Esophagus (tissue), 2 donors: Measurements from ENCODE around the gene COG5. TPM values are rescaled to one million over a fixed set of nuclear protein-coding genes. Genes with fewer than 3 reads are reported as not detected.

Source experiments
- H3K27ac ChIP-seq, 2 donors: one replicate each; pipeline ENCODE4 v1.5.1; 2013; ENCODE audit warnings: low read depth in 2 of 2, mild to moderate bottlenecking in 2 of 2, inconsistent platforms in 1 of 2, low read length in 1 of 2, moderate library complexity in 1 of 2
- H3K27me3 ChIP-seq, 2 donors: one replicate each; pipeline ENCODE4 v1.6.1; 2013; ENCODE audit warnings: low read length in 2 of 2, control low read depth in 1 of 2, mild to moderate bottlenecking in 1 of 2; ENCODE audit not compliant: insufficient read depth in 2 of 2, control insufficient read depth in 1 of 2
- H3K36me3 ChIP-seq, 2 donors: one replicate each; pipeline ENCODE4 v1.6.1; 2013; ENCODE audit warnings: low read length in 1 of 2; ENCODE audit not compliant: control insufficient read depth in 2 of 2, insufficient read depth in 2 of 2
- H3K4me1 ChIP-seq, 2 donors: one replicate each; pipeline ENCODE4 v1.6.1; 2013; ENCODE audit warnings: low read length in 1 of 2; ENCODE audit not compliant: control insufficient read depth in 2 of 2, insufficient read depth in 2 of 2
- H3K4me3 ChIP-seq, 2 donors: one replicate each; pipeline ENCODE4 v1.5.1; 2013; ENCODE audit warnings: low read length in 2 of 2, mild to moderate bottlenecking in 2 of 2, low read depth in 1 of 2, moderate library complexity in 1 of 2
- H3K9me3 ChIP-seq, 2 donors: one replicate each; pipeline ENCODE4 v1.6.1; 2013; ENCODE audit warnings: mild to moderate bottlenecking in 2 of 2, low read depth in 1 of 2, low read length in 1 of 2, moderate library complexity in 1 of 2; ENCODE audit not compliant: control insufficient read depth in 2 of 2, insufficient read depth in 1 of 2
- WGBS, 2 donors: extraction: QIAGEN DNeasy Blood & Tissue Kit; methylation state at CpG; one replicate each; pipeline ENCODE4 v1.1.7; 2013; 5-methylcytosine and 5-hydroxymethylcytosine counted together
- polyA plus RNA-seq, 2 donors: library from polyadenylated mRNA; stranded (reverse); fragments of 200-250 nt; gene quantifications; one replicate each; pipeline ENCODE4 v1.2.3, GENCODE V29; 2013
- donor health status: healthy with polysubstance abuse.
- donor health status: Bipolar disorder and iron deficiency.

COG5 gene
- polyA plus RNA-seq, 2 donors, result 4.3 to 7.2 TPM

DNA sequence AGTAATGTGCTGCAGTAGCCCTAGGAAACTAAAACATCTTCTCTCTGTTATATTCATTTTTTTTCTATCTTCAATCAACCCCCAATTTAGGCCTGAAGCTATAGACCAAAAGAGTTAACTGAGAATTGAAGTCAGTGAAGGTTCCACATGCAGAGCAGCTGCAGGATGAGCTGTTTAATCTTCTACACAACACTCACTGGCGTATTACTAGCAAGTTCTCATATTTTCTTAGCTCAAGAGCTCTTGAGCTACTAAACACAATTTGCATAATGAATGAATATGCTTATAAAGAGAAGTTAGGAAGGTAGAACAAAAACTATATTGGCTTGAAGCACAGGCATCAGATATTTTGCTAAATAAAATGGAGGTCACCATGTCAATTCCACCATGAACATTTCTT lies 135.1 kb downstream of the COG5 start:
- Histone ChIP-seq H3K27ac (no peak overlapping the region), H3K36me3 (peaks cover 0 to 2% of the 10 kb centered on the region in 2 donors), H3K27me3 (no peaks in the 10 kb centered on the region), H3K4me3 (no peak overlapping the region), H3K9me3 (no peaks in the 10 kb centered on the region), H3K4me1 (no peaks in the 10 kb centered on the region)
- 94 to 95% methylated on average over 1 of the region's 1 CpG for WGBS, 2 donors

DNA sequence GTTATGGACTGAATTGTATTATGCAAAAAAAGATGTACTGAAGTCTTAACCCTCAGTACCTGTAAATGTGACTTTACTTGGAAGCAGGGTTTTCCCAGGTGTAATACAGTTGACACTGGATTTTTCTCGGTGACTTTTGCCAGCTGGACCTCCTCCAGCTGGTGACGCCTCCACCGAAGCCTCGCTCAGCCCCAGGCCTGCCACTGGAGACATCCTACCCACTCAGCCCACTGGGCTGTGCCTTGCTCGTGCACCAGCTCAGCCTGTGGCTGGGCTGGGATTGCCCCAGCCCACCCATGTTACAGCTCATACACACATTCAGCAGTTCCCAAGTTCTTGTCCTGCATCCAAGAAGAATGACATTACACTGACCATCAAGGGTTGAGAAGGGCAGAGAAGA lies 136.3 kb downstream of the COG5 start:
- Histone ChIP-seq H3K4me3 (no peak overlapping the region), H3K36me3 (peaks cover 0 to 2% of the 10 kb centered on the region in 2 donors), H3K27ac (no peak overlapping the region), H3K9me3 (no peaks in the 10 kb centered on the region), H3K27me3 (no peaks in the 10 kb centered on the region), H3K4me1 (no peaks in the 10 kb centered on the region)
- 68 to 82% methylated on average over 5 of the region's 5 CpGs for WGBS, 2 donors

DNA sequence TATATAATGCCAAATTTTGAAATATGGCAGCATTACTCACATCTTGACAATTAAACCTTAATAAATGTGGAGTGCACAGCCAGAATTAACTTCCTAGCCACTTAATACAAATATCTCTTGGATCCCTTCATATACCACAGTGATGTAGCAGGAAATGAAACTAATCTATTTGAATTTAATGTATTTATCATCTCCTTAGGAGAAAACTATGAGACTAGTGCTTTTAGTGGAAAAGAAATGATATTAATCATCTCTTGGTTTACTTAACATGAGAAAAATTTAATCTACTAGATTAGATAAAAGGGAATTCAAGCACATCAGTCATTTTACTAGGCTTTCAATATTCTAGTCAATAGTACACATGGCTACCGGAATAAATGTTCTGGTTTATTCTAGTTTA lies 149.5 kb downstream of the COG5 start:
- no peaks in the 10 kb centered on the region for H3K27me3 ChIP-seq
- no peaks in the 10 kb centered on the region for H3K36me3 ChIP-seq
- no peak overlapping the region for H3K27ac ChIP-seq
- 89 to 100% methylated on average over 1 of the region's 1 CpG for WGBS, 2 donors
- no peaks in the 10 kb centered on the region for H3K9me3 ChIP-seq
- no peaks in the 10 kb centered on the region for H3K4me1 ChIP-seq
- no peak overlapping the region for H3K4me3 ChIP-seq

GRCh38 chr7:107408349-107408748 lies 155.4 kb downstream of the COG5 start:
- no peak overlapping the region for H3K27ac ChIP-seq

DNA sequence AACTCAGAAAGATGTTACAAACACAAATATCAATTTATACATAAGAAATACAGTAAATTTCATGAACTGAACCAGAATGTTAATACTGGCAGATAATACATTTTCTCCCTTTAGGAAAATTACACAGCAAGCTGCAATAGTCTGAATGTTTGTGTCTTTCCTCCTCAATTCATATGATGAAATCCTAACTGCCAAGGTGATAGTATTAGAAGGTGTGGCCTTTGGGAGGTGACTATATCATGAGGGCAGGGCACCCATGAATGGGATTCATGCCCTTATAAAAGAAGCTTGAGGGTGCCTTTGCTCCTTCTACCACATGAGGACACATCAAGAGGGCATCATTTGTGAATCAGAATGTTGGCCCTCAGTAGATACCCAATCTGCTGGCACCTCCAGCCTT lies 158.2 kb downstream of the COG5 start:
- Histone ChIP-seq H3K4me3 (no peak overlapping the region), H3K27me3 (no peaks in the 10 kb centered on the region), H3K36me3 (no peaks in the 10 kb centered on the region), H3K9me3 (no peaks in the 10 kb centered on the region), H3K4me1 (no peaks in the 10 kb centered on the region), H3K27ac (peak overlapping the region in 1 of 2 donors; percentile 21)

More at GRCh38 chr7:107408349-107408748, 155.4 kb downstream of the COG5 start:
- no peaks in the 10 kb centered on the region for H3K36me3 ChIP-seq
- H3K4me3 ChIP-seq, result no peak overlapping the region
- H3K9me3 ChIP-seq, result no peaks in the 10 kb centered on the region
- no peaks in the 10 kb centered on the region for H3K27me3 ChIP-seq
- no peaks in the 10 kb centered on the region for H3K4me1 ChIP-seq

- Histone ChIP-seq H3K4me3 (no peak overlapping the region), H3K36me3 (no peaks in the 10 kb centered on the region), H3K4me1 (no peaks in the 10 kb centered on the region), H3K27ac (peak overlapping the region in 1 of 2 donors; percentile 34), H3K9me3 (no peaks in the 10 kb centered on the region), H3K27me3 (no peaks in the 10 kb centered on the region)
- 51 to 74% methylated on average over 4 of the region's 4 CpGs for WGBS, 2 donors
These were observed 158.8 kb downstream of the COG5 start for GRCh38 chr7:107404740-107405537.

- 95% methylated on average over 9 of the region's 9 CpGs for WGBS, 2 donors
- no peak overlapping the region for H3K4me3 ChIP-seq
- H3K27ac ChIP-seq, result no peak overlapping the region
- H3K9me3 ChIP-seq, result no peaks in the 10 kb centered on the region
- no peaks in the 10 kb centered on the region for H3K4me1 ChIP-seq
- no peaks in the 10 kb centered on the region for H3K27me3 ChIP-seq
- H3K36me3 ChIP-seq, result no peaks in the 10 kb centered on the region
These were observed 165.6 kb downstream of the COG5 start for GRCh38 chr7:107398161-107398560.

DNA sequence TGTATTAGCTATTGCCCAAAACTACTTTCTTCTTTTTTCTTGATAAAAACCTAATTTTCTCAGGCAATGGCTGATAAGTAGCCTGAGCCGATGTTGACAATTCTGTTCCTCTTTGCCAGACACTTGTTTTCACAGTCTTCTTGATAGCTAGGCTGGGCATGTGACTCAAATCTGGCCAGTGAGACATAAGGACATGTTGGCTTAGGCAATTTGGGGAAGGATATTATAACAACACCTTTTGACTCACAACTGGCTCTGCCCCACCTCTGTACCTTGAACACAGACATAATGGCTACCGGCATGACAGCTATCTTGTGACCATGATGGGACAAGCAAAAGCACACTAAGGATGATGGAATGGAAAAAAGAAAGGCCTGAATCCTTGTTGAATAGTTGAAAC lies 166.7 kb downstream of the COG5 start:
- 73 to 88% methylated on average over 2 of the region's 2 CpGs for WGBS, 2 donors

DNA sequence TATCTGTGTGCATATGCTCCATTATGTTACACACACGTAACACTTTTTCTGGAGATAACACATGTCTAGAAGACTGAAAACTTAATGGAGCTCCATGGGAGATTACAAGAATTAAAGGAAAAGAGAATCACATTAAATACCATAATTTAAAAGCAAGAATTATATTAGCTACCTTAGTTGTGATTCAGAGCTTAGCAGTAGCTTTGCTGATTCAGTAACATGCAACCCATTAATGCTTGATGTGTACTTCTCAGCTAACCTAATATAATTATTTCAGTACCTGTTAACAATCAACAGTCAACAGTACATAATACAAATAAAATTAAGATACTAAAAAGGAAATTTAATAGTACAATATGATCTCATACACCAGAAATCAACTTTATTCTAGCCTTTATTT lies 167.6 kb downstream of the COG5 start:
- Histone ChIP-seq H3K4me3 (no peak overlapping the region), H3K27me3 (no peaks in the 10 kb centered on the region), H3K4me1 (no peaks in the 10 kb centered on the region), H3K9me3 (no peaks in the 10 kb centered on the region), H3K36me3 (no peaks in the 10 kb centered on the region), H3K27ac (no peak overlapping the region)
- WGBS, 2 donors, result 95 to 97% methylated on average over 1 of the region's 1 CpG

More for the DNA sequence above, 166.7 kb downstream of the COG5 start:
- Histone ChIP-seq H3K4me1 (no peaks in the 10 kb centered on the region), H3K9me3 (no peaks in the 10 kb centered on the region), H3K27me3 (no peaks in the 10 kb centered on the region), H3K4me3 (no peak overlapping the region), H3K36me3 (no peaks in the 10 kb centered on the region), H3K27ac (no peak overlapping the region)

- 86 to 93% methylated on average over 1 of the region's 1 CpG for WGBS, 2 donors
These were observed 168.9 kb downstream of the COG5 start for GRCh38 chr7:107394831-107395230.

More at GRCh38 chr7:107394831-107395230, 168.9 kb downstream of the COG5 start:
- Histone ChIP-seq H3K27me3 (no peaks in the 10 kb centered on the region), H3K27ac (no peak overlapping the region), H3K4me1 (no peaks in the 10 kb centered on the region), H3K4me3 (no peak overlapping the region), H3K36me3 (no peaks in the 10 kb centered on the region), H3K9me3 (no peaks in the 10 kb centered on the region)
